Kidney epithelial cell (primary cell): ENCODE measurements around the gene SSMEM1. TPM values are rescaled to one million over a fixed set of nuclear protein-coding genes. Genes with fewer than 3 reads are reported as not detected.
"Not testable (repeated sequence)": the region's sequence is repeated elsewhere in the genome, so short reads cannot be mapped to it uniquely, and the experiment has no call there.

Source experiments
- DNase-seq: peaks from one replicate; pipeline ENCODE4 v3.0.0-alpha.2; 2010; ENCODE audit warnings: low read depth
- H3K27me3 ChIP-seq: 2 replicates; pipeline ENCODE4 v1.6.0; 2011; ENCODE audit warnings: low read length; ENCODE audit not compliant: control insufficient read depth, insufficient read depth
- H3K36me3 ChIP-seq: 2 replicates; pipeline ENCODE4 v1.5.1; 2011; ENCODE audit warnings: low read length; ENCODE audit not compliant: control insufficient read depth, insufficient read depth
- H3K4me3 ChIP-seq: 2 replicates; pipeline ENCODE4 v1.5.1; 2011; ENCODE audit warnings: low read depth, mild to moderate bottlenecking, control low read depth, low read length
- total RNA-seq: library from RNA; depleted of rRNA; stranded (reverse); fragments of >200 nt; gene quantifications from 2 replicates; pipeline ENCODE4 v1.2.3, GENCODE V29; 2015
- TF ChIP-seq, protein P1 (sequence below): IDR thresholded peaks from 2 replicates; pipeline ENCODE4 v1.5.1; 2011; ENCODE audit warnings: mild to moderate bottlenecking, moderate library complexity, low read length, control low read depth, inconsistent platforms; ENCODE audit not compliant: insufficient read depth, poor library complexity, severe bottlenecking

SSMEM1 gene
- total RNA-seq, 1 donor from 2014 or later: not detected

DNA sequence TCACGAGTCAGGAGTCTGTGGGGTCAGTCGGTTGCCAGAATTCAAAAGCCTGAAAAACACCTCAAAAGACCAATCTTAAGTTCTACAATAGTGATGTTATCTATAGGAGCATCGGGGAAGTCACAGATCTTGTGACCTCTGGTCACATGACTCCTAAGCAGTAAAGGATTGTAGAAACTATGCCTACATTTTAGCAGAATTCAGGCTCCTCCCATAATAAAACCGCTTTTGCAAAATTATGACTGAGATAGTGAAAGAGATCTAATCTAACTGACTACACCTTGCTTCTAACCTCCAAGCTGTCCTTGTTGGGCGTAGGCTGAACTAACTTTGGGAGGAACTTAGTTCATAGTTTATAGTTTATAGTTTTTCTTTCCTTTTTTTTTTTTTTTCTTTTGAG, 16.6 kb downstream of the SSMEM1 start:
- DNase-seq: no peak
- H3K27me3 ChIP-seq: no peaks in the 10 kb centered on the region
- TF ChIP-seq, protein P1, sequence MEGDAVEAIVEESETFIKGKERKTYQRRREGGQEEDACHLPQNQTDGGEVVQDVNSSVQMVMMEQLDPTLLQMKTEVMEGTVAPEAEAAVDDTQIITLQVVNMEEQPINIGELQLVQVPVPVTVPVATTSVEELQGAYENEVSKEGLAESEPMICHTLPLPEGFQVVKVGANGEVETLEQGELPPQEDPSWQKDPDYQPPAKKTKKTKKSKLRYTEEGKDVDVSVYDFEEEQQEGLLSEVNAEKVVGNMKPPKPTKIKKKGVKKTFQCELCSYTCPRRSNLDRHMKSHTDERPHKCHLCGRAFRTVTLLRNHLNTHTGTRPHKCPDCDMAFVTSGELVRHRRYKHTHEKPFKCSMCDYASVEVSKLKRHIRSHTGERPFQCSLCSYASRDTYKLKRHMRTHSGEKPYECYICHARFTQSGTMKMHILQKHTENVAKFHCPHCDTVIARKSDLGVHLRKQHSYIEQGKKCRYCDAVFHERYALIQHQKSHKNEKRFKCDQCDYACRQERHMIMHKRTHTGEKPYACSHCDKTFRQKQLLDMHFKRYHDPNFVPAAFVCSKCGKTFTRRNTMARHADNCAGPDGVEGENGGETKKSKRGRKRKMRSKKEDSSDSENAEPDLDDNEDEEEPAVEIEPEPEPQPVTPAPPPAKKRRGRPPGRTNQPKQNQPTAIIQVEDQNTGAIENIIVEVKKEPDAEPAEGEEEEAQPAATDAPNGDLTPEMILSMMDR: no peak
- H3K4me3 ChIP-seq: no peak overlapping the region
- no peaks in the 10 kb centered on the region for H3K36me3 ChIP-seq

DNA sequence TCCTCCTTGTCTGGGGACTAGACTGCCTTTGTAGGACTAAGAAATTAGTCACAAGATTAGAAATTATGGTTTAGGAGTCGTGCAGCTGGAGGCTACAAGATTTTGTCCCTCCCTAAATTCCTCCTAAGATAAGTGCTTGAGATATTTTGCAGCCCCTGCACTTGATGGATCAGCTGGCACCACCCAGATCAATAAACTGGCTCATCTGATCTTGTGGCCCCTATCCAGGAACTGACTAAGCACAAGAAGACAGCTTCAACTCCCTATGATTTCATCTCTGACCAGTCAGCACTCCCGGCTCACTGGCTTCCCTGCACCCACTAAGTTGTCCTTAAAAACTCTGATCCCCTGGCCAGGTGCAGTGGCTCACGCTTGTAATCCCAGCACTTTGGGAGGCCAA, 17.3 kb downstream of the SSMEM1 start:
- not testable (repeated sequence) for DNase-seq, H3K27me3 ChIP-seq, H3K36me3 ChIP-seq, H3K4me3 ChIP-seq

DNA sequence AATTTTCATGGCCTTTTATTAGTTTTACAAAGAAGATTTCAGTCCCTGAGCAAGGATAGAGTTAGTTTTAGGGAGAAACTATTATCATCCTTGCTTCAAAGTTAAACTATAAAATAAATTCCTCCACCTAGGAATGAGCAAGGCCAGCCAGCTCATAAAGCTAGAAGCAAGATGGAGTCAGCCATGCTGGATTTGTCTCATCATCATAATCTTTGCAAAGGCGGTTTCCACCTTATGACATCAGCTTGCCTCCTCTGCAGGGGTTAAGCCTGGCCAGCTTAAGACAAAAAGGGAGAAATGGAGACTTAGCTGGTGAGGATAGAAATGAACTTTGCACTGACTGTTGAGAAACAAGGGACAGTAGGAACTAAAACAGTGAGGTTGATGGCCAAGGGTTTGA, 18.7 kb downstream of the SSMEM1 start:
- TF ChIP-seq, protein P1: no peak
- Histone ChIP-seq H3K36me3 (no peaks in the 10 kb centered on the region), H3K27me3 (no peaks in the 10 kb centered on the region), H3K4me3 (no peak overlapping the region)
- no peak for DNase-seq

DNA sequence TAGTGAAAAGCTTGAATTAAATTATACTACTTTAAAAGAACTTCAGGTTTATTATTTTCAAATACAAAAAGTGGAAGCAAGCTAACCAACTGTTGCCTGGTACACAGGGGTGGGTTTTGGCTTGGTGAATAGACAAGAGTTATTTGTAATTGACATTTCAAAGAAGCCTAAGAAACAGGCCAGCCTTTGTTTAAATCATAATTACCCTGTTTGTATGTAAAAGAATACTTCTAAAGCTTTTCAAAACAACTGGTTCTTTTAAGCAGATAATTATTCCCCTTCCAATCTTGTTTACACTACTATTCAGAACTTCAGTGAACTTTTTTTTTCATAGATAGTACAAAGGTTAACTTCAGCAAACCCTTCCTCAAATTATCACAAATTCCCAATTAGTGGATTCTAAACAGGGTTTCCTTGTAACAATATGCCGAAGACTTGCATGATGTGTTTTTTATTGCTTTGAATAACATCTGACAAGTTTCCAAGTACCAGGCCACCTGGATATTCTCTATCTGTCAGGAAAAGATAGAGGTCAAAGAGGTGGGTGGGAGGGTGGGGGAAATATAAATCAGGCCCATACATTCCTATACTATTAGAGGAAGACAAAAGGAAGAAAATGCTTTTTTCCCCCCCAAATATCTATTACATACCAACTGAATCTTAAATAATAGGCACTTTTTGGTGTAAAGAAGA, 20.4 kb downstream of the SSMEM1 start:
- Histone ChIP-seq H3K27me3 (no peaks in the 10 kb centered on the region), H3K36me3 (no peaks in the 10 kb centered on the region), H3K4me3 (no peak overlapping the region)
- TF ChIP-seq, protein P1: no peak
- DNase-seq: no peak

DNA sequence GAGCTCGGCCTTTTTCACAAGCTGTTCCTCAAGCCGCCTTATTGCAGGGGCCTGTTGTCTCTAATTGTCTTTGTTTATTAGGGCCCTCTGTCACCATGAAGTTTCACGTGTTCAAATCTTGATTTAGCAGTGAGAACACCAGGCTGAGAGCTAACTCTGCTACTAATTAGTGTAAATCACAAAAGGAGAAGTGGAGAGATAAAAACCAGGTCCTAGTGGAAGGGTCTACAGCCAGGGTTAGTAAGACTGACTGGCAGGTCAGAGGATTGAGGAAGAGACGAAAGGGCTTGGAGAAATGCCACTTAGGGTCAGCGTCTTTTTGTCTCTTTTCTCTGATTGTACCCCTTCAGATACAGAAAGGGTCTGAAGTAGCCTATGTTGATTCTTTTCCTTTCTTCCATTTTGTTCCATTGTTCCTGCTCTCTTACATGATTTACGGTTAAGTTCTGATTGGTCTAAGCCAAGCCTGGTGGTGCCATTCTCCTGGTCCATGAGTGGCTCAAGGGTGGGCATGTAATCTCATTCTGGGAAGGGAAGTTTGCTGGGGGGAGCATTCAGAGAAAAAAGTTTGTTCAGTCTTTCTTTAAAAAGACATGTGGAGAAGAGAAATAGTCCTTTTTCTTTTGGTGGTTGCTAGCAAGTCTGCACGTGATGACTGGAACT, 21.3 kb downstream of the SSMEM1 start:
- DNase-seq: no peak

DNA sequence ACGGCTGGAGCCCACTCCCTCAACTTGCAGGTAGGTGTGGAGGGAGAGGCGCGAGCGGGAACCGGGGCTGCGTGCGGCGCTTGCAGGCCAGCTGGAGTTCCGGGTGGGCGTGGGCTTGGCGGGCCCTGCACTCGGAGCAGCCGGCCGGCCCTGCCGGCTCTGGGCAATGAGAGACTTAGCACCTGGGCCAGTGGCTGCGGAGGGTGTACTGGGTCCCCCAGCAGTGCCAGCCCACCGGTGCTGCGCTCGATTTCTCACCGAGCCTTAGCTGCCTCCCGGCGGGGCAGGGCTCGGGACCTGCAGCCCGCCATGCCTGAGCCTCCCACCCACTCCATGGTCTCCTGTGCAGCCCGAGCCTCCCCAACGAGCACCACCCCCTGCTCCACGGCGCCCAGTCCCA, 22.3 kb downstream of the SSMEM1 start:
- not testable (repeated sequence) for DNase-seq, H3K36me3 ChIP-seq, H3K27me3 ChIP-seq, H3K4me3 ChIP-seq

More for the DNA sequence above, 21.3 kb downstream of the SSMEM1 start:
- Histone ChIP-seq H3K27me3 (no peaks in the 10 kb centered on the region), H3K36me3 (no peaks in the 10 kb centered on the region), H3K4me3 (no peak overlapping the region)
- TF ChIP-seq, protein P1: no peak

DNA sequence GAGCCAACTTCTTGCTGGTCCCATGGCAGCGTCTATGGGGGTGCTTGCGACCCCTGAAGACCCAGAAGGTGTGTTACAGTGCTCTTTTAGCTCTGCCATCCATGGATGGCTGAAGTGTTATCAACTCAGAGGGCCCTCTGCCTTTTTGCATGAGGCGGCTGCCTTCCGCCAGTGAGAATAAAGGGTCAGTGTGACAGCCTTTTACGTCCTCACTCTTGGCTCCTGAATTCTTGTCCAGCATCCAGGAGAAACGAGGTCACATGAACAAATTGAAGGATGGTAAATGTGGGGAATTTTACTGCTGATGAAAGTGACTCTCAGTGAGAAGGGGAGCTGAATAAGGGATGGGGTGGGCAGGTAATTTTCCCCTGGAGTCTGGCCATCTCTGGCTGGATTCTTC, 24.1 kb downstream of the SSMEM1 start:
- Histone ChIP-seq H3K4me3 (no peak overlapping the region), H3K36me3 (no peaks in the 10 kb centered on the region), H3K27me3 (no peaks in the 10 kb centered on the region)
- no peak for DNase-seq
- TF ChIP-seq, protein P1: no peak
